ENCODE measurements around the gene LTB4R2.
A peak's percentile ranks its signal among the peaks of the same experiment; 100 is the strongest.

The LTB4R2 gene

DNA sequence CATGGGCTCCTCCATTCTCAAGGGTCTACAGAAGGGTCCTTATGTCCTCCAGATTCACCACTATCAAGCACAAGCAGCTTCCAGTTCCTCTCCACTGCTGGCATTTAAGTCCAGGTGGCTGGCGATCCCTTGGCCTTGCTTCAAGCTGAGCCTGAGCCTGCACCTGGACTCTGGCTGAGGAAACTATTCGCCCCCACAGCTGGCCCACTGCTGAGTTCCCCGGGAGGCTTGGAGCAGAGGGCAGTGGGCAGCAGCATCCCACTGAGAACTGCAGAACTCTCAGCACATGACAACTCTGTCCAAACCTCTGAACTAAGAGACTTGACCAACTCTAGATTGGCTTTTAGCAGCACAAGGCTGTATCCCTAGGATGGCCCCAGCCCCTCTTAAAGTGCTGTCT lies 27.2 kb upstream of the LTB4R2 start:
- no peak overlapping the region for H3K4me3 Mint-ChIP-seq
- DNase-seq: no peak
- CTCF ChIA-PET: interaction anchor here (1.1 to 4.4 kb wide), 5 partner anchors 8 to 39 kb away, joined by 3 to 19 read pairs (median 3); partner anchors contain the start of genes CIDEB and RABGGTA
- H3K27ac Mint-ChIP-seq: no peak overlapping the region
- no peaks in the 10 kb centered on the region for H3K36me3 Mint-ChIP-seq
- H3K4me1 Mint-ChIP-seq: peaks cover 28% of the 10 kb centered on the region
- peaks cover 13% of the 10 kb centered on the region for H3K27me3 Mint-ChIP-seq
- H3K9me3 Mint-ChIP-seq: no peaks in the 10 kb centered on the region

DNA sequence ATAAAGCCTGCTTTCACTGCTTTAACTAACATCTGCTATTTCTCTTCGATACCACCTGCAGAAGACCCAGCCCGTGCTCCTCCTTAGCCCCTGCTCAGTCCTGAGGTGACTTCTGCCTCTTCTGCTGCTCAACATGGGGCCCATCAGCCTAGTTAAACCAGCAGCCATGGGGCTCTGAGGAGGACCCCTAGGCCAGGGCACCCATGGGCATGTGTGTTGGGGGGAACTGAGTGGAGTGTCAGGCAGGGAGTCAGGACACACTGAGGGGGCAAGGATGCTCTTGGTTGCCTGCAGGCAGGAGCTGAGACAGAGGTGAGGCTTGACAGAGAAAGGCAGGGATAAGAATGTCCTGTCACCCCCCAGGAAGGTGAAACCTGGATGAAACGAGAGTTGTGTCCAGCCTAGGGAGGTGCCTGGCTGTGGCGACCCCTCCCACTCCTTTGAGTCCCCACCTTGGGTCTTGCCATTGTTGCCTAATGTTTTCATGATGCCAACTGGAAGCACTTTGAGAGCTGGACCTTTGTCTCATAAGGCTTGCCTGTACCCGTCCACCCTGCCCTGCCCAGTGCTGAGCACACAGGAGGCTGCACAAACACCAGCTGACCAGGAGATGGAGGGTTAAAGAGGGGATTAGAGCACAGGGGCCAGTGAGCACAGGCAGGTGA lies 26.0 kb upstream of the LTB4R2 start:
- H3K4me3 Mint-ChIP-seq: no peak overlapping the region
- no peak for DNase-seq
- H3K27me3 Mint-ChIP-seq: peaks cover 13% of the 10 kb centered on the region
- H3K4me1 Mint-ChIP-seq: peaks cover 23% of the 10 kb centered on the region
- H3K9me3 Mint-ChIP-seq: no peaks in the 10 kb centered on the region
- H3K36me3 Mint-ChIP-seq: no peaks in the 10 kb centered on the region
- CTCF ChIA-PET: interaction anchor here (0.9 to 1.4 kb wide), 2 partner anchors 8 to 41 kb away, joined by 3 to 6 read pairs; partner anchors contain the start of gene TINF2
- H3K27ac Mint-ChIP-seq: no peak overlapping the region

DNA sequence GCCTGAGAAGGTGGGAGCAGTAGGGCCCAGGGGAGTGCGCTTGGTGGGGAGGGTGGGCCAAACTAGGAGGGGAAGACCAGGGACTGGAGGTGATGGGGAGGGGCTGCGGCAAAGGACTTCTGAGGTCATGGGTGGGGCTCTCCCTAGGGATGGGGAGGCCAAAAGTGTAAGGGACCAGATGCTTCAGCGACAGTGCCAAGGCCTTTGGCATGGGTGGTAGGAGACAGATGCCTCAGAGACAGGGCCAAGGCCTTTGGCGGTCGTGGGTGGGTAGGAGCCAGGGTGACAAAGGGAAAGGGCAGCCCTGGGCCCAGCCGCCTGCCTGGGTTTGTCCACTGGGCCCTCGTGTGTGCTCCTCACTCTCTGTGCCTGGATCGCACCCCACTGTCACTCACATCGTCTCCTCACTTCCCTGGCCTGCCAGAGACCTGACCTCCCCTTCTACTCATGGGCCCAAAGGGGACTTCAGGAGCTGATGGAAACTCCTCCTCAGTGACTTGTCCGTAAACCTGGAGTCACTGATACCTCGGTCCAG lies 25.4 kb upstream of the LTB4R2 start:
- H3K27me3 Mint-ChIP-seq: peaks cover 13% of the 10 kb centered on the region
- DNase-seq: no peak
- no peaks in the 10 kb centered on the region for H3K9me3 Mint-ChIP-seq
- CTCF ChIA-PET: interaction anchor here (1.4 kb wide), 1 partner anchor 24 kb away, joined by 3 read pairs; no protein-coding TSS in a partner anchor
- H3K27ac Mint-ChIP-seq: no peak overlapping the region
- H3K4me3 Mint-ChIP-seq: no peak overlapping the region
- H3K36me3 Mint-ChIP-seq: peaks cover under 1% of the 10 kb centered on the region
- H3K4me1 Mint-ChIP-seq: peaks cover 21% of the 10 kb centered on the region

DNA sequence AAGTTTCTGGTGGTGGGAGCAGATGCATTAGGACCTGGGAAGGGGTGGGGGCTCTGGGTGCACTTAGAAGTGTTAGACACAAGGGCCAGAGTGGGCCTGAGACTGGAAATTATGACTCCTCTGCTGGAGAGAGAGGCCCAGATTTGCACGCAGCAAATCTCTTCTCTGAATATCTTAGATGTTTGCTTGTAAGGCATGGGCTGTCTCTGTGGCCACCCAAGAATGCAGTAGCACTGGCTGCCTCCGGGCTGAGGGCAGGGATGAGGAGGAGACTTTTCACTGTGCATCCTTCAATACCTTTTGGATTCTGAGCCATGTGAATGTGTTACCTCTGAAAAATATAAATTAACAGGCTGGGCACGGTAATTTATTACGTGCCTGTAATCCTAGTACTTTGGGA lies 24.6 kb upstream of the LTB4R2 start:
- Mint-ChIP-seq H3K36me3 (peaks cover 8% of the 10 kb centered on the region), H3K27ac (no peak overlapping the region), H3K4me3 (no peak overlapping the region), H3K9me3 (no peaks in the 10 kb centered on the region), H3K27me3 (peaks cover 9% of the 10 kb centered on the region), H3K4me1 (peaks cover 23% of the 10 kb centered on the region)
- CTCF ChIA-PET: interaction anchor here (1.4 kb wide), 1 partner anchor 23 kb away, joined by 3 read pairs; no protein-coding TSS in a partner anchor
- no peak for DNase-seq

DNA sequence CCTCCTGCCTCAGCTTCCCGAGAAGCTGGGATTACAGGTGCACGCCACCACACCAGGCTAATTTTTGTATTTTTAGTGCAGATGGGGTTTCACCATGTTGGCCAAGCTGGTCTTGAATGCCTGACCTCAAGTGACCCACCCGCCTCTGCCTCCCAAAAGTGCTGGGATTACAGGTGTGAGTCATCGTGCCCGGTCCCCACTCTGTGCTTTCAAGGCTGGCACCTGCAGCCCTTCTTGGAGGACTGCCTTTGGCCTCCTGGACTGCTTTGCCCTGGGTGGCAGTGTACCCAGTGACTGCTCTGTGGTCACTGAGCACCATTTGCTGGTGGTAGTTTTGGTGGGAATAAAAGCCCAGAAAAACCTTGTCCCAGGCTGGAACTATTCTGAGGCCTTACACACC lies 22.9 kb upstream of the LTB4R2 start:
- no peaks in the 10 kb centered on the region for H3K9me3 Mint-ChIP-seq
- no peak overlapping the region for H3K4me3 Mint-ChIP-seq
- H3K27me3 Mint-ChIP-seq: no peaks in the 10 kb centered on the region
- H3K27ac Mint-ChIP-seq: no peak overlapping the region
- CTCF ChIA-PET: interaction anchor here (1.4 kb wide), 1 partner anchor 44 kb away, joined by 3 read pairs; no protein-coding TSS in a partner anchor
- H3K36me3 Mint-ChIP-seq: peaks cover 24% of the 10 kb centered on the region
- DNase-seq: no peak
- H3K4me1 Mint-ChIP-seq: peaks cover 21% of the 10 kb centered on the region

DNA sequence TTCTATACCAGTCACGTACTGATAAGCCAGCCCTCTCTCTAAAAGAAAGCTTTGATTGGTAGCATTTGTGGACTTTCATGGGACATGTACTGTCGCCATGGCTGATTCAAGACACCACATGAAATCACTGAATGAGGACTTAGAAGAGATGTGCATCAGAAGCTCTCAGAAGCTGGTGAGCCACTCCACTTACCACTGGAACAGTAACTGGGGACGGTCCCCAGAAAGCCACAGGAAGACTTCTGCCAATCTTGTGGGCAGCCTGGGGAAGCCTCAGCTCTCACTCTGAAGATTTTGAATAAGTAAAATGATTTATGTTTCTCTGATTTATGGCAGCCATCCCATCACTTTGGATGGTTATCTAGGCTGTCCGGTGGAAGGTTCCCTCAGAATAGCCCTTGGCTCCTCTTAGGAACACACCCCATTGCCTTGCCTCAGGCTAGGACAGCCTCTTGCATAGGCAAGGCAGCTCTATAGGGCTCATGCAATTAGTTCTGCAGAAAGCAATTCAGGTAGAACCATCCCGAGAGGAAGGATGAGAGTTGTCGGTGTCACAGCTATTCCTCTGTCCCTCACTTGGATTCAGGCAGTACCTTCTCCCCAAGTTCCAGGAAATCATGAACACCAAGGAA lies 20.2 kb upstream of the LTB4R2 start:
- CTCF ChIA-PET: interaction anchor here (0.8 to 5.1 kb wide), 12 partner anchors 8 to 141 kb away, joined by 3 to 34 read pairs (median 5); partner anchors contain the start of genes CIDEB and TINF2
- Mint-ChIP-seq H3K36me3 (peaks cover 30% of the 10 kb centered on the region), H3K4me1 (peaks cover 21% of the 10 kb centered on the region), H3K9me3 (no peaks in the 10 kb centered on the region), H3K27ac (no peak overlapping the region), H3K27me3 (no peaks in the 10 kb centered on the region), H3K4me3 (no peak overlapping the region)
- DNase-seq: peak; percentile 60

DNA sequence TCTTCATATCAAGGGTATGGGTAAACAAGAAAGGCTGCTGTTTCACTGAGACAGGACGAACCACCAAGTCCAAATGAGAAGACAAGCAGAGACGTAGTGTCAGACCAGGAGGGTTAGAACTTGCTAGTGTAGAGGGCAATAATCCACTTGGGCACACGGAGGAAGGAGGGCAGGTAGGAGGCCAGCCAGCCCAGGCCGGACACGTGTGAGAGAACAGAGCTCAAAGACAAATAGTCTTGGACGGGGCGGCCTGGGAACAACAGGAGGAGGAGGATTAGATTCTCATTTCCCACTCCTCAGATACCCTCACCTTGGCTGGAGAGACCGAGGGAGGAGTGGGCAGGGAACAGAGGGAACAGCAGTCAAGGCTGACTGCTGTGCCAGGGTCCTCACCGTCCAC lies 19.2 kb upstream of the LTB4R2 start:
- Mint-ChIP-seq H3K4me3 (no peak overlapping the region), H3K27ac (no peak overlapping the region), H3K27me3 (no peaks in the 10 kb centered on the region), H3K36me3 (peaks cover 32% of the 10 kb centered on the region), H3K9me3 (no peaks in the 10 kb centered on the region), H3K4me1 (peaks cover 21% of the 10 kb centered on the region)
- no peak for DNase-seq
- CTCF ChIA-PET: interaction anchor here (0.9 to 5.1 kb wide), 8 partner anchors 9 to 63 kb away, joined by 3 to 34 read pairs (median 8); partner anchors contain the start of genes CIDEB and TINF2

DNA sequence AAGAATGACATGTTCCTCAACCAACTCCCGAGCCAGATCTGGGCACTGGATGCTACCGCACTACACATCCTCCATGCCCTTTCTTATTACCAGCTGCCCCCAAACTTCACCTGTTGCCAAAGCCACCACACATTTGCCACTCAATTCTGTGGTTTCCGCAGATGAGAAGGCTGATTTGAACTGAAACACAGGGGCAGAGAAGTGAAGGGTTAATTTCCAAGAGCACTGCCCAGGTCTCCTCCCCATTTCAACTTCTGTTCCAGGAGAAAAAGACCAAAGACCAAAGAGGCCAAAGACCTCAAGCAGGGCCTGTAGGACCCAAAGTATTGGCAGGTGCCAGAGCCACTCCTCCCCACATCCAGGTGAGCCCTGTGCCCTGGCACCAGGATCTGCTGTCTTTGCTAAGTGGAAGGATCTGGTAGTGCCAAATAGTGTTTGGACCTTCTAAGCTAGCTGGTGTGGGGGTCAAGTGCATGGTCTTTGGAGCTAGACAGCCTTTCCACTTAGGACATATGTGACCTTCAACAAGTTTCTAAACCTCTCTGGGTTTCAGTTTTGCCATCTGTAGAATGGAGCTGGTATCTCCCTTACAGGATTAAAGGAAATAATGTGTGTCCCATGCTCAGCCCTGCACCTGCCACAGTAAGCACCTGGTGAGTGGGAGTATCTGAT lies 18.4 kb upstream of the LTB4R2 start:
- peaks cover 40% of the 10 kb centered on the region for H3K36me3 Mint-ChIP-seq
- CTCF ChIA-PET: interaction anchor here (1.7 to 5.1 kb wide), 5 partner anchors 8 to 49 kb away, joined by 6 to 34 read pairs (median 10); partner anchors contain the start of genes CIDEB and TINF2
- peaks cover 27% of the 10 kb centered on the region for H3K4me1 Mint-ChIP-seq
- no peaks in the 10 kb centered on the region for H3K9me3 Mint-ChIP-seq
- no peak for DNase-seq
- no peaks in the 10 kb centered on the region for H3K27me3 Mint-ChIP-seq
- H3K27ac Mint-ChIP-seq: no peak overlapping the region
- H3K4me3 Mint-ChIP-seq: no peak overlapping the region

DNA sequence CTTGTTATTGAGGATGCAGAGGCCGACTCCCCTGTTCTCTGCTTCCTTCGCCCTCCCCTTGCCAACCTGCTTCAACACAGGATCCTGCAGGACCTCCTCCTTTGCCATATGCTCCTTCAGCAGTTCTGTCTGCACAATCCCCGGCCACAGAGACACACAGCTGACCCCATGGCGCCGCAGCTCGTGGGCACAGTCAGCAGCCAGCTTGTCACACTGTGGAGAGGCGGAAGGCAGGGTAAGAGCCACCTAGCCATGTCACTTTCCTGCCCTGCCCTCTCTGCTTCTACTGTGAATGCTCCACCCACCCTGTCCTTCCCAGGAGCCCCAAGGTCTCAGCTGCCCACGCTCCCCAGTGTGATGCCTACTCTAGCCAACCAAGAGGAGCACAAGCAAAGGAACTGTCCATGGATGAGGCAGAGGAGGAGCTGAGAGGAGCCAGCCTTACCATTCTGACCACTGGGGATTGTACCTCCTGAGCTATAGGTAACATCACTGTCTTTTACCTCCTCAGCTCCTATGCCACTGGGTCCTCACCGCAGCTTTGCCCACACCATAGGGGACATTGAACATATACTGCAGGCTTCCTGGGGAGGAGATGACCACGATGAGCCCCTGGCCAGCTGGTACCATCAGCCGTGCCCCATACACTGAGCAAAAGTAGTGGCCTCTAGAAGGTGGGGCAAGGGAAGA lies 17.7 kb upstream of the LTB4R2 start:
- peaks cover 45% of the 10 kb centered on the region for H3K36me3 Mint-ChIP-seq
- no peaks in the 10 kb centered on the region for H3K9me3 Mint-ChIP-seq
- H3K27ac Mint-ChIP-seq: no peak overlapping the region
- no peaks in the 10 kb centered on the region for H3K27me3 Mint-ChIP-seq
- H3K4me1 Mint-ChIP-seq: peaks cover 34% of the 10 kb centered on the region
- no peak for DNase-seq
- H3K4me3 Mint-ChIP-seq: no peak overlapping the region
- CTCF ChIA-PET: interaction anchor here (0.8 to 5.1 kb wide), 7 partner anchors 9 to 139 kb away, joined by 3 to 34 read pairs (median 6); partner anchors contain the start of genes CIDEB and TINF2

DNA sequence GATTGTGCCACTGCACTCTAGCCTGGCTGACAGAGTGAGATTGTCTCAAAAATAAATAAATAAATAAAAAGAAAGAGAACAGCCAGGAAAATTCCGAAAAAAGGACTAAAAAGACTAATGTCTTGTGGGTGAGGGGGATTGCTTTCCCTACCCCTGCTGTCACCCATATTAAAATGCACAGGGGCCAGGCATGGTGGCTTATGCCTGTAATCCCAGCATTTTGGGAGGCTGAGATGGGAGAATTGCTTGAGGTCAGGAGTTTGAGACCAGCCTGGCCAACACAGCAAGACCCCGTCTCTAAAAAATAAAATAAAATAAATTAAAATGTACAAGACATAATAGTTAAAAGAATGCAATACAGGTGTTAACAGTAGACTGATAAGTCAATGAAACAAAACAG lies 16.4 kb upstream of the LTB4R2 start:
- DNase-seq: no peak
- H3K36me3 Mint-ChIP-seq: peaks cover 46% of the 10 kb centered on the region
- H3K27ac Mint-ChIP-seq: no peak overlapping the region
- no peak overlapping the region for H3K4me3 Mint-ChIP-seq
- no peaks in the 10 kb centered on the region for H3K27me3 Mint-ChIP-seq
- CTCF ChIA-PET: interaction anchor here (0.7 to 5.1 kb wide), 5 partner anchors 14 to 51 kb away, joined by 3 to 34 read pairs (median 8); partner anchors contain the start of genes CIDEB and TINF2
- H3K9me3 Mint-ChIP-seq: no peaks in the 10 kb centered on the region
- peaks cover 37% of the 10 kb centered on the region for H3K4me1 Mint-ChIP-seq

DNA sequence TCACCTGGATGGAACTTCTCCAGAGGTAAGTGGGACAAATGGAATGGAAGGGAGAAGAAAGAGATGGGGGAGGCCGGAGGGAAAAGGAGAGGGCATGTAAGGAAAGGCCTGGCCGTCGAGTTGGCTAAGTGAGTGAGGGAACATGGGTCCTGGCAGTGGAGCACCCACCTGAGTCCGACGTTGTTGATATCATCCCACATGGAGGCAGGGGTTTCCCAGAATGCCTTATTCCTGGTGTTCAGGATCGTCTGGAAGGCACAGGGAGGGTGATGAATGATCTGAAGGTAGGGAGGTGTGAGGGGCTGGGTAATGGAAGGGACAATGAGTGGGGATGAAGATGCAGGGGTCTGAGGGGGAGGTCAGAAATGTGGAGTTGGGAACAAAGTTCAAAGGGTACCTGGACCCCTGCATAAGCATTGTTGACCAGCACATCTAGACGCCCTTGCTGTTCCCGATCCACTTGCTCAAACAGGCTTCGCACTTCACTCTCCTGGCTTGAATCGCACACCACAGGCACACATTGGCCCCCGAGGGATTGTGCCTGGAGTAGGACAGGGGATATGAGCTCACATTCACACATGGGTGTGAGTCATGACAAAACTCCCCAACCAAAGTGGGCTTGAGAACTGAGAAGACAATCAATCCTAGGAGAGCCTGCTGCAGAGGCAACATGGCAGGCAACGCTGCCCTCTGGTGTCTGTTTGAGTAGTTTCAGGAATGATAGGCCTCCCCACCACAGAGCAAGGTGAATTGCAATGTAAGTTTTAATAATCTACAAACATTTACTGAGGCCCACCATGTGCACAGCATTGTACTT lies 13.4 kb upstream of the LTB4R2 start:
- Mint-ChIP-seq H3K27ac (peak overlapping the region; percentile 82), H3K4me3 (peak overlapping the region; percentile 4), H3K9me3 (no peaks in the 10 kb centered on the region), H3K27me3 (peaks cover 5% of the 10 kb centered on the region), H3K36me3 (peaks cover 31% of the 10 kb centered on the region), H3K4me1 (peaks cover 51% of the 10 kb centered on the region)
- DNase-seq: peak; percentile 81
- CTCF ChIA-PET: interaction anchor here (0.7 to 8.3 kb wide), 19 partner anchors 8 to 135 kb away, joined by 3 to 223 read pairs (median 8); partner anchors contain the start of genes CHMP4A, CIDEB, IRF9 and LTB4R

DNA sequence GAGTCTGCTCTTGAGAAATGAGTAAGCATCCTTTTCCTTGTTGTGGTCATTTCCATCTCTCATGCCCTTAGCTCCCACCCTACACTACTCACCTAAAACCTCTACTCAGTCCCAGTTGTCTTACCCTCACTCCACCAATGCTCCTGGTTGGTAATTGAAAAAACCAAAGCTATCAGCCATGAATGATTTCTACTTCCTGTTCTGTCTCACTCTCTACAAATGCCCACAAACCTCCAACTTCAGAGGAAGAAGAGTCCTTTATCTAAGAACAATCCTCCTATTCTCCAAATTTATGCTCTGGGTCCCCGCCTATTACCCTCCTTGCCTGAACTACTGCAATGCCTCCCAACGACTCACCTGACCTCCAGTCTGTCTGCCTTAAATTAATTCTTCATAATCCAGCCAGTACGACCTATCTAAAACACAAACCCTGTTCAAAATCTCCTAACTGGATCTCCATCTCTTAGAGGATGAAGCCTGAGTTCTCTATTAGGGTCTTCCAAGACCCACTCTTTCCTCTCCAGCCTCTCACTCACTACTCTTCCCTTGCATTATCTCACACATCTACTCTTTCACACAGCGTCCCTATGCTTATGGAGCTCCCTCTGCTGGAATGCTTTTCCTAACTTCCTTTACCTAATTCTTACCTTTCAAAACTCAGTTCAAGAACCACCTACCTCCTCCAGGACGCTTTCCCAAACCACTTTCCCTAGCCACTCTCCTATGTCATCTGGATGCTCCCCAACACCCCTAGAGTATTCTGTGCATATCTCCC lies 12.6 kb upstream of the LTB4R2 start:
- Mint-ChIP-seq H3K9me3 (no peaks in the 10 kb centered on the region), H3K27me3 (peaks cover 5% of the 10 kb centered on the region), H3K36me3 (peaks cover 28% of the 10 kb centered on the region), H3K4me3 (peak overlapping the region; percentile 7), H3K4me1 (peaks cover 58% of the 10 kb centered on the region), H3K27ac (peak overlapping the region; percentile 82)
- no peak for DNase-seq
- CTCF ChIA-PET: interaction anchor here (0.7 to 8.3 kb wide), 22 partner anchors 9 to 240 kb away, joined by 3 to 223 read pairs (median 6); partner anchors contain the start of genes CHMP4A, CIDEB, GMPR2 and IRF9

Data from activated naive CD4-positive, alpha-beta T cell treated with anti-CD3 and anti-CD28 coated beads, Interleukin-2, amount 10 ng/mL, durations not matched to agents 7 days and 5 days (primary cell).